Testis (tissue), 3 donors: ENCODE measurements around the gene DYNC1I1. TPM values are rescaled to one million over a fixed set of nuclear protein-coding genes. Genes with fewer than 3 reads are reported as not detected.

ENCODE experiments used
- DNase-seq: peaks from one replicate; pipeline ENCODE4 v3.0.0-alpha.2; 2019
- H3K27ac ChIP-seq, 2 donors: fragments of 200-600 bp; sonication (generic); one replicate each; pipeline ENCODE4 v1.5.1; 2019
- H3K27me3 ChIP-seq: fragments of 200-600 bp; sonication (generic); one replicate; pipeline ENCODE4 v1.5.1; 2019
- H3K36me3 ChIP-seq: fragments of 200-600 bp; sonication (generic); one replicate; pipeline ENCODE4 v1.5.1; 2017; ENCODE audit warnings: low read depth; ENCODE audit errors: missing control alignments
- H3K4me1 ChIP-seq: fragments of 200-600 bp; sonication (generic); one replicate; pipeline ENCODE4 v1.5.1; 2019
- H3K4me3 ChIP-seq, 2 donors: fragments of 200-600 bp; sonication (generic); one replicate each; pipeline ENCODE4 v1.5.1; 2017 to 2019
- H3K9me3 ChIP-seq: fragments of 200-600 bp; sonication (generic); one replicate; pipeline ENCODE4 v1.5.1; 2017
- POLR2A ChIP-seq: fragments of 450-650 bp; IDR thresholded peaks from one replicate; pipeline ENCODE4 v1.6.1; 2017; ENCODE audit warnings: antibody characterized with exemption, mild to moderate bottlenecking, moderate library complexity
- WGBS, 2 donors: methylation state at CpG; one replicate each; pipeline ENCODE4 v1.1.5; 2018; 5-methylcytosine and 5-hydroxymethylcytosine counted together
- intact Hi-C: fragments of 100-400 bp; cut with DNase I; formaldehyde crosslinking; loops from one replicate; pipeline ENCODE4 v1.15.1; 2023; ENCODE audit warnings: low total_unique reads
- polyA plus RNA-seq: library from polyadenylated mRNA; stranded (reverse); fragments of 350-450 nt; fragmentation: Illumina TruSeq; extraction: RNeasy Lipid Tissue Mini Kit (QIAGEN cat#74804); gene quantifications from one replicate; pipeline ENCODE4 v1.2.3, GENCODE V29; 2014; ENCODE audit warnings: low read depth, low replicate concordance; ENCODE audit not compliant: insufficient read depth
- total RNA-seq, 2 donors: library from RNA; depleted of rRNA; stranded (reverse); fragments of >200 nt; gene quantifications; one replicate each; pipeline ENCODE4 v1.2.3, GENCODE V29; 2016
- TF ChIP-seq, protein P1 (sequence below), 3 experiments: fragments of 450-650 bp in 2 of 3; fragments of 200-600 bp in 1 of 3; sonication (generic) in 1 of 3; IDR thresholded peaks; one replicate each; pipeline ENCODE4 v1.5.1; 2016 to 2019; ENCODE audit warnings: antibody characterized with exemption in 3 of 3, mild to moderate bottlenecking in 2 of 3, moderate library complexity in 1 of 3

Gene DYNC1I1
- total and polyA plus RNA-seq, 3 donors from 2014 or later, result 3.7 to 7.1 (median 5.0) TPM

DNA sequence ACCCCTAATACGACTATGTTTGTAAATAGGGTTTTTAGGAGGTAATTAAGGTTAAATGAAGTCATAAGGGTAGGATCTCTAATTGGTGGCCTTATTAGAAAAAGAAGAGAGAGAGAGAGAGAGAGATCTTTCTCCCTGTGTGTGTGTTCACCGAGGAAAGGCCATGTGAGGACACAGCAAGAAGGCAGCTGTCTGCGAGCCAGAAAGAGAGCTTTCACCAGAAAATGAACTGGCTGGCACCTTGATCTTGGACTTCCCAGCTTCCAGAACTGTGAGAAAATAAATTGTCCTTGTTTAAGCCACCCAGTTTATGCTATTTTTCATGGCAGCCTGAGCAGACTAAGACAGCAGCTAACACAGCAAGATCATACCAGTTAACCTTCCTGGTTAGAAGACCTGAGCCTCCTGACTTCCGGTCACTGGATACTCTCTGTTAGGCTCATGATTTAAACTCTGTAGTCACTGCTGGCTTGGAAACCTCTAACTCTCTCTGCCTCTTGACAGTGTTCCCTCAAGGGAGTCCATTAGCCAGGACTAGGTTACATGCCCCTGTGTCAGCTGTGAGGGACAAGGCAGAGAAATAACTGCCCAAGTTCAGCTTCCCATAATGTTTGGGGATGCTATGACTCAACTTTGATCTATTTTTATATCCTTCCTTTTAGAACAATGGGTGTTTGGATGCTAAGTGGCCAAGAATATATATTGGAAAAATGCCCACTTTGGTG, 102.3 kb downstream of the DYNC1I1 start:
- TF ChIP-seq, protein P1, sequence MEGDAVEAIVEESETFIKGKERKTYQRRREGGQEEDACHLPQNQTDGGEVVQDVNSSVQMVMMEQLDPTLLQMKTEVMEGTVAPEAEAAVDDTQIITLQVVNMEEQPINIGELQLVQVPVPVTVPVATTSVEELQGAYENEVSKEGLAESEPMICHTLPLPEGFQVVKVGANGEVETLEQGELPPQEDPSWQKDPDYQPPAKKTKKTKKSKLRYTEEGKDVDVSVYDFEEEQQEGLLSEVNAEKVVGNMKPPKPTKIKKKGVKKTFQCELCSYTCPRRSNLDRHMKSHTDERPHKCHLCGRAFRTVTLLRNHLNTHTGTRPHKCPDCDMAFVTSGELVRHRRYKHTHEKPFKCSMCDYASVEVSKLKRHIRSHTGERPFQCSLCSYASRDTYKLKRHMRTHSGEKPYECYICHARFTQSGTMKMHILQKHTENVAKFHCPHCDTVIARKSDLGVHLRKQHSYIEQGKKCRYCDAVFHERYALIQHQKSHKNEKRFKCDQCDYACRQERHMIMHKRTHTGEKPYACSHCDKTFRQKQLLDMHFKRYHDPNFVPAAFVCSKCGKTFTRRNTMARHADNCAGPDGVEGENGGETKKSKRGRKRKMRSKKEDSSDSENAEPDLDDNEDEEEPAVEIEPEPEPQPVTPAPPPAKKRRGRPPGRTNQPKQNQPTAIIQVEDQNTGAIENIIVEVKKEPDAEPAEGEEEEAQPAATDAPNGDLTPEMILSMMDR (IDR thresholded peaks at IDR 0.05), result no peak
- no peak for TF ChIP-seq POLR2A
- H3K4me1 ChIP-seq, result peaks cover 5% of the 10 kb centered on the region
- intact Hi-C loops, result loop anchor here (5.0 kb wide), 1 partner anchor 147 kb away; no protein-coding TSS in a partner anchor
- H3K36me3 ChIP-seq, result no peaks in the 10 kb centered on the region
- no peaks in the 10 kb centered on the region for H3K9me3 ChIP-seq
- 65 to 70% methylated on average over 4 of the region's 4 CpGs for WGBS, 2 donors
- H3K4me3 ChIP-seq, result no peak overlapping the region
- H3K27me3 ChIP-seq, result no peaks in the 10 kb centered on the region
- DNase-seq, result peak; percentile 18
- no peak overlapping the region for H3K27ac ChIP-seq

DNA sequence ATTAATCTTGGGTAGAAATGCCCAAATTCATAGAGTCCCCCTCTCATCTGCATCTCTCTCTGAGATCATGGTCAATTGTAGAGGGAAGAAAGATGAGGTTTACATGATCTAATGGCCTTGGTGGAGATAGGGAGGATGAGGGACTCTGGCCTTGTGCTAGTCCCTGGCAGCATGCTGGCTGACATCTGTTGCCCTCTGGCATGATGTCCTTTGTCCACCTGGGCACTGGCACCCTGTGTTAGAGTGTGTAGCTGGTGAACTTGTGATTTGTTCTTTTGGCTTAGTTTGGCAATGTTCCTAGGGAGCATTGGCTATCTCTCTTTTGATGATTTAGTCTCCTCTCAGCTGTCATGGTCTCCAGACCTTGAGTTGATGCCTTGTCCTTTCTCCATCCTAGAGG, 103.2 kb downstream of the DYNC1I1 start:
- H3K27ac ChIP-seq, result no peak overlapping the region
- H3K4me1 ChIP-seq, result peaks cover 5% of the 10 kb centered on the region
- no peaks in the 10 kb centered on the region for H3K9me3 ChIP-seq
- intact Hi-C loops, result no loop called here
- TF ChIP-seq POLR2A, result no peak
- no peaks in the 10 kb centered on the region for H3K27me3 ChIP-seq
- DNase-seq, result no peak
- H3K4me3 ChIP-seq, result no peak overlapping the region
- no peaks in the 10 kb centered on the region for H3K36me3 ChIP-seq

DNA sequence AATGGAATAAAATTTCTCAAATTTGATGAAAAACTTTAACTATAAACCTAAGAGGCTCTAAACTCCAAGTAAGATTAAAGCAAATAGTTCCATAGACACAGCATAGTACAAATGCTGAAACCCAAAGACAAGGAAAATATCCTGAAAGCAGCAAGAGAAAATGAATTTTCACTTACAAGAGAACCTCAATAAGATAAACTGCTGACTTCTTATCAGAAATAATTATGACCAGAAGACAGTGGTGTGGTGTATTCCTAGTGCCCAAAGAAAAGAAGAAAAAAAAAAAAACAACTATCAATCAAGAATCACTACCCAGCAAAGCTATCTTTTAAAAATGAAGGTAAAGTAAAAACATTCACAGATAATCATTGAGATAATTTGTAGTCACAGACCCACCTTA, 106.3 kb downstream of the DYNC1I1 start:
- Histone ChIP-seq H3K4me1 (peaks cover 5% of the 10 kb centered on the region), H3K9me3 (no peaks in the 10 kb centered on the region), H3K27me3 (no peaks in the 10 kb centered on the region), H3K27ac (no peak overlapping the region), H3K36me3 (no peaks in the 10 kb centered on the region), H3K4me3 (no peak overlapping the region)
- intact Hi-C loops, result no loop called here
- DNase-seq, result no peak
- TF ChIP-seq POLR2A, result no peak

- DNase-seq, result no peak
- intact Hi-C loops, result no loop called here
- H3K4me1 ChIP-seq, result no peaks in the 10 kb centered on the region
- no peaks in the 10 kb centered on the region for H3K9me3 ChIP-seq
- no peaks in the 10 kb centered on the region for H3K27me3 ChIP-seq
- no peak overlapping the region for H3K4me3 ChIP-seq
- no peak overlapping the region for H3K27ac ChIP-seq
- 89 to 92% methylated on average over 1 of the region's 1 CpG for WGBS, 2 donors
- H3K36me3 ChIP-seq, result no peaks in the 10 kb centered on the region
- TF ChIP-seq, protein P1 (IDR thresholded peaks at IDR 0.05), result no peak
- TF ChIP-seq POLR2A, result no peak
Measured at GRCh38 chr7:95881597-95881996, 109.2 kb downstream of the DYNC1I1 start.

DNA sequence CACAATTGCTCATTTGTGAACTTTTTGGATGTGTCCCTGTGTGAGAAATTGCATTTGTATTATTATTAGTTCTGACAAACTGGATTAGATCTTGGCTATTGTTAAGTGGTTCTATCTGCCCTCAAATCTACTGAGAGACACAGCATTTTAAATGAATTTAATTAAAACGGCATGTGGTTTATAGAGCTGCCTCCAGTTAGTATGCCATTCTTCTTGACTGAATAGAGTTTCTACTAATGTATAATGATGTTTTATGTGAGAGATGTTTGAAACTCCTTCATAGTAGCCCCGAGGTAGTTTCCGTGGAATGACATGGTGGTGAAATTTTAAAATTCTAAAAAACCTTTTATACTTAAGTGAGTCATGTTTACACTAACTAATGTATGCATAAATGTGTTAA, 110.9 kb downstream of the DYNC1I1 start:
- Histone ChIP-seq H3K4me3 (no peak overlapping the region), H3K27ac (no peak overlapping the region), H3K9me3 (no peaks in the 10 kb centered on the region), H3K27me3 (no peaks in the 10 kb centered on the region), H3K36me3 (no peaks in the 10 kb centered on the region), H3K4me1 (no peaks in the 10 kb centered on the region)
- no peak for DNase-seq
- intact Hi-C loops, result no loop called here
- WGBS, 2 donors, result 91 to 93% methylated on average over 3 of the region's 3 CpGs
- TF ChIP-seq, protein P1 (IDR thresholded peaks at IDR 0.05), result no peak
- no peak for TF ChIP-seq POLR2A
